ENCODE measurements around the gene GBX1. TPM values are rescaled to one million over a fixed set of nuclear protein-coding genes. Genes with fewer than 3 reads are reported as not detected.

GBX1 gene
- total and polyA plus RNA-seq, 11 donors, result 0.27 to 0.52 (median 0.34) TPM; not detected in 5

DNA sequence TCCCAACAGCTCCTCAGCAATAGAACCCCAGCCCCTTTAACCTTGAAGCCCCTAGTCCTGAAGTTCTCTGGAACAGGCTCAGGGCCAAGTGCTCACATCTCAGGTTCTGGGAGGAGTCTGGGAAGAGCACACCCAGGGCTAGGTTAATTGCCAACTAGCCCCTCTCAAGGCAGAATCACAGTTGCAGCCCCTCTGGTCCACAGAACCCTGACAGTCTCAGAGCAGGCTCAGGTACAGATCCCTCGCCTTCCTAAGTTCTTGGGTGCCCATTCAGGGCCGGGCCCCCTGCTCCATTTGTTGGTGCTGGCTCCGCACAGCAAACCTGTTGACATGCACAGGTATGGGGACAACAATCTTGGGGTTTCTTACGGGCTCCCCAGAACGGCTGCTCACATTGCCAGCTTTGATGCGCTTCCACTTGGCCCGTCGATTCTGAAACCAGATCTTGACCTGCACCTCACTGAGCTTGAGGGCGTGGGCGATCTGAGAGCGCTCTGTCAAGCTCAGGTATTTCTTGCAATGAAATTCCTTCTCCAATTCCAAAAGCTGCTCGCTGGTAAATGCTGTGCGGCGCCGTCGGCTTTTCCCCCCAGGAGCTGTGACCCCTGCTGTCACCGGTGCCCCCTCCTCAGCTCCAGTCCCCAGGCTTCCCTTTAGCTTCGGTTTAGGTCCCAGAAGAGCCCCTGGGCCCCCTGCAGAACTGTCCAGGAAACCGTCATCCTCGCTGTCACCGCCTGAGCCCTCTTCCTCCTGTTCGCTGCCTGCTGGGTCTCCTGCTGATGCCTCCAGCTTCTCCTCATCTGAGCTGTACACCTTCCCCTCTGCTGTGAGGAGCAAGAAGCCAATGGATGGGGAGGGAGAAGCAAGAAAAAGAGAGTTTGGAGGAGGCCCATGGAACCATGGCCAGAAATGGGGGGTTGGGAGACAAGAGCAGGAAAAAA lies 18.9 kb downstream of the GBX1 start:
- no peak for TF ChIP-seq POLR2A (IDR thresholded peaks at IDR 0.05)
- TF ChIP-seq, protein P1, sequence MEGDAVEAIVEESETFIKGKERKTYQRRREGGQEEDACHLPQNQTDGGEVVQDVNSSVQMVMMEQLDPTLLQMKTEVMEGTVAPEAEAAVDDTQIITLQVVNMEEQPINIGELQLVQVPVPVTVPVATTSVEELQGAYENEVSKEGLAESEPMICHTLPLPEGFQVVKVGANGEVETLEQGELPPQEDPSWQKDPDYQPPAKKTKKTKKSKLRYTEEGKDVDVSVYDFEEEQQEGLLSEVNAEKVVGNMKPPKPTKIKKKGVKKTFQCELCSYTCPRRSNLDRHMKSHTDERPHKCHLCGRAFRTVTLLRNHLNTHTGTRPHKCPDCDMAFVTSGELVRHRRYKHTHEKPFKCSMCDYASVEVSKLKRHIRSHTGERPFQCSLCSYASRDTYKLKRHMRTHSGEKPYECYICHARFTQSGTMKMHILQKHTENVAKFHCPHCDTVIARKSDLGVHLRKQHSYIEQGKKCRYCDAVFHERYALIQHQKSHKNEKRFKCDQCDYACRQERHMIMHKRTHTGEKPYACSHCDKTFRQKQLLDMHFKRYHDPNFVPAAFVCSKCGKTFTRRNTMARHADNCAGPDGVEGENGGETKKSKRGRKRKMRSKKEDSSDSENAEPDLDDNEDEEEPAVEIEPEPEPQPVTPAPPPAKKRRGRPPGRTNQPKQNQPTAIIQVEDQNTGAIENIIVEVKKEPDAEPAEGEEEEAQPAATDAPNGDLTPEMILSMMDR (IDR thresholded peaks at IDR 0.05), result no peak
- intact Hi-C loops (cut with DNase I), result no loop called here
- 65 to 70% (median 67%) methylated on average over 20 to 22 of the region's 22 CpGs for WGBS, 4 donors
- H3K9me3 ChIP-seq, result no peaks in the 10 kb centered on the region
- H3K4me3 ChIP-seq, result no peak overlapping the region
- H3K27ac ChIP-seq, result no peak overlapping the region
- peaks cover 0 to 29% (median 6%) of the 10 kb centered on the region in 9 donors for H3K27me3 ChIP-seq
- ATAC-seq, result no peak
- H3K4me1 ChIP-seq, result peaks cover 0 to 4% (median 0%) of the 10 kb centered on the region in 12 donors
- DNase-seq, result no peak
- H3K36me3 ChIP-seq, result peaks cover 0 to 15% (median 7%) of the 10 kb centered on the region in 9 donors

DNA sequence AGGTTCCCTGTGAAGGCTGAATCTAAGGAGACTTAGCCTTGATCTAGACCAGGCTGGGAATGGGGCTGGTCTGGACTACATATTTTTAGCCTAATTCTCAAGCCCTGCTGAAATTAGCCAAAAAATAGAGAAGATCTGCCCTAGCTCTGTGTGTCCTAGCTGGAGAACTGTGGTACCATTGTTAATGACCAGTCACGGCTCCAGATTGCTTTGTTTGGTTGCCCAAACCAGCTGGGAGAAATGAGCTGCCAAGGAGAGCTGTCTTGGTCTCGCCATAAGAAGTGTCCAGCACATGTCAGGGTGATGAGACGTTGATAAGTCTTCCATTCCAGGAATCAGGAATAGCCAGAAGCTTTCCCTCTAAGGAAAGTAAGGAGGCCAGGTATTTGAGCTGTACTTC lies 20.7 kb downstream of the GBX1 start:
- WGBS, 4 donors, result 61 to 75% (median 67%) methylated on average over 3 of the region's 3 CpGs
- no peak for ATAC-seq
- TF ChIP-seq POLR2A (IDR thresholded peaks at IDR 0.05), result no peak
- TF ChIP-seq, protein P1 (IDR thresholded peaks at IDR 0.05), result no peak
- no peak overlapping the region for H3K4me3 ChIP-seq
- H3K36me3 ChIP-seq, result peaks cover 0 to 33% (median 20%) of the 10 kb centered on the region in 9 donors
- no peaks in the 10 kb centered on the region for H3K9me3 ChIP-seq
- no peak for DNase-seq
- no peak overlapping the region for H3K27ac ChIP-seq
- intact Hi-C loops (cut with DNase I), result no loop called here
- H3K4me1 ChIP-seq, result peaks cover 0 to 14% (median 6%) of the 10 kb centered on the region in 12 donors
- H3K27me3 ChIP-seq, result peaks cover 0 to 14% (median 3%) of the 10 kb centered on the region in 9 donors

DNA sequence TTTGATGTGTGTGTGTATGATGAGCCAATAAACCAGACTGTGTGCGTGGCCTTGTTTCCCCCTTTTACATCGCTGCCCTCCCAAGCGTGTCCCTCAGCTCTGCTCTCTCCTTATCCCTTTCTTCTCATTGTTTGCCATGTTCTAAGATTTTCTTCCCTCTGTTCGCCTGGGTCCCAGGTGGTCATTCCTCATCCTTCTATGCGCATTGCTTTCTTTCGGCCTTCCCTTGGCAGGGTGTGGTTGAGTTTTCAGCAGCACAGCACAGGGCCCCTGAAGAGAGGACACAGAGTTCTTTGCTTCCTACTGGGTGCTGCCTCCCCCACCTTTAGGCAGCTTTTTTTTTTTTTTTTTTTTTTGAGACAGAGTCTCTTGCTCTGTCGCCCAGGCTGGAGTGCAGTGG lies 23.1 kb downstream of the GBX1 start:
- DNase-seq (no peak), ATAC-seq (no peak)
- Histone ChIP-seq H3K36me3 (peaks cover 0 to 52% (median 30%) of the 10 kb centered on the region in 9 donors), H3K27me3 (no peaks in the 10 kb centered on the region), H3K27ac (no peak overlapping the region), H3K4me1 (peaks cover 0 to 14% (median 6%) of the 10 kb centered on the region in 12 donors), H3K9me3 (no peaks in the 10 kb centered on the region), H3K4me3 (no peak overlapping the region)
- TF ChIP-seq POLR2A (IDR thresholded peaks at IDR 0.05), result no peak
- TF ChIP-seq, protein P1 (IDR thresholded peaks at IDR 0.05), result no peak
- intact Hi-C loops (cut with DNase I), result no loop called here
- WGBS, 4 donors, result 94 to 96% (median 94%) methylated on average over 7 of the region's 7 CpGs

DNA sequence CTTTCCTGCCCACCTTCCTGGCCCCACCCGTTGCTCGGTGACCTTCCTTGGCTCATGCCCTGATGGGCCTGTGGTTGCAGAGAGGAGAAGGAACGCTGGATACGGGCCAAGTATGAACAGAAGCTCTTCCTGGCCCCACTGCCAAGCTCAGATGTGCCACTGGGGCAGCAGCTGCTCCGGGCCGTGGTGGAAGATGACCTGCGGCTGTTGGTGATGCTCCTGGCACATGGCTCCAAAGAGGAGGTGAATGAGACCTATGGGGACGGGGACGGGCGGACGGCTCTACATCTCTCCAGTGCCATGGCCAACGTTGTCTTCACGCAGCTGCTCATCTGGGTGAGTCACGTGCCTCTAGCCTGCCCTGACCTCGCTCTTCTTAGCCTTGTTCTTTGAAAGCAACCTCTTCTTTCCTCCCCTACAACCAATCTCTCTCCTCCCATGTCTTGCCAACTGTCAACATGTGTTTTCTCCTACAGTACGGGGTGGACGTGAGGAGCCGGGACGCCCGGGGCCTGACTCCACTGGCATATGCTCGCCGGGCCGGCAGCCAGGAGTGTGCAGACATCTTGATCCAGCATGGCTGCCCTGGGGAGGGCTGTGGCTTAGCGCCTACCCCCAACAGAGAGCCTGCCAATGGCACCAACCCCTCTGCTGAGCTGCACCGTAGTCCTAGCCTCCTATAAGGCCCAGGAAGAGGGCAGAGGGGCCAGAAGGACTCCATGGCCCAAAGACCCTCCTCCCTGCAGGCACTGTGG lies 24.1 kb downstream of the GBX1 start:
- H3K27me3 ChIP-seq, result no peaks in the 10 kb centered on the region
- DNase-seq, result peak in 1 of 5 donors; percentile 55
- H3K4me3 ChIP-seq, result no peak overlapping the region
- H3K36me3 ChIP-seq, result peaks cover 0 to 57% (median 30%) of the 10 kb centered on the region in 9 donors
- intact Hi-C loops (cut with DNase I), result no loop called here
- 68 to 73% (median 70%) methylated on average over 24 to 25 of the region's 25 CpGs for WGBS, 4 donors
- H3K27ac ChIP-seq, result peak overlapping the region in 3 of 12 donors; percentile 9 to 39 (median 13)
- ATAC-seq, result peak; percentile 6 to 54 (median 32)
- TF ChIP-seq POLR2A (IDR thresholded peaks at IDR 0.05), result no peak
- TF ChIP-seq, protein P1 (IDR thresholded peaks at IDR 0.05), result no peak
- H3K4me1 ChIP-seq, result peaks cover 0 to 20% (median 6%) of the 10 kb centered on the region in 12 donors
- H3K9me3 ChIP-seq, result no peaks in the 10 kb centered on the region

Measured in heart left ventricle (tissue), 16 donors.